ENCODE results near the gene LRRC4B.

DNA sequence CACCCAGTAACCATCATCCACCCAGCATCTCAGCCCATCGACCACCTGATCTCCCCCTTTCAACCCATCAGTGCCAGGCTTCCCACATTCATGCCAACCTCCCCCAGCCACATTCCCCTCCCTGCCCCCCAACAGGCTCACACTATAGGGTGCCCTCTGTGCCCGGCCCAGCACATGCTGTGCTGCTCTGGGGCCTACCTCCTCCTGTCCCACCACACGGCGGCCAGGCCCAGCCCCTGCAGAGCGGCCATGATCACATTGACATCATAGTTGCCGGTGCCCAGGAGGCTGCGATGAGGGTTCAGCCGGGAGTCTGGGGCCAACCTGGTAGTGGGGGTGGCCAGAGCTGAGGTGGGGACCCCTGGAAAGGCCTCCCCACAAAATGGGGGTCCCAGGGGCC is 60.9 kb downstream of the LRRC4B start:
- TF ChIP-seq POLR2A (IDR thresholded peaks at IDR 0.05) (no peak), CTCF (IDR thresholded peaks at IDR 0.05) (no peak), EP300 (IDR thresholded peaks at IDR 0.05) (no peak)

All from sigmoid colon (tissue), 4 donors.